Neural cell (in vitro differentiated cells): Measurements from ENCODE around the gene DCAF5. TPM values are rescaled to one million over a fixed set of nuclear protein-coding genes. Genes with fewer than 3 reads are reported as not detected.

Source experiments
- H2AFZ ChIP-seq: fragments of 200-600, 300-800 bp; sonication (generic), shearing (Covaris generic); 2 replicates; pipeline ENCODE4 v1.6.0; 2014; ENCODE audit warnings: low read depth, mild to moderate bottlenecking, antibody characterized with exemption, low read length, moderate library complexity
- H3F3A ChIP-seq: fragments of 200-600 bp; shearing (Covaris generic); 2 replicates; pipeline ENCODE4 v1.6.1; 2016; ENCODE audit warnings: mild to moderate bottlenecking, moderate library complexity, mixed read lengths, antibody characterized with exemption, low read length; ENCODE audit not compliant: insufficient read depth, poor library complexity, severe bottlenecking
- H3K27ac ChIP-seq: fragments of 200-600, 300-800 bp; sonication (generic), shearing (Covaris generic); 2 replicates; pipeline ENCODE4 v1.5.1; 2014; ENCODE audit warnings: mild to moderate bottlenecking, low read length, moderate library complexity
- H3K27me3 ChIP-seq: fragments of 300-800, 200-600 bp; sonication (generic), shearing (Covaris generic); 2 replicates; pipeline ENCODE4 v1.6.0; 2014; ENCODE audit warnings: mild to moderate bottlenecking, low read depth, low read length, moderate library complexity; ENCODE audit not compliant: insufficient read depth
- H3K36me3 ChIP-seq: fragments of 300-800, 200-600 bp; sonication (generic), shearing (Covaris generic); 2 replicates; pipeline ENCODE4 v1.5.1; 2014; ENCODE audit warnings: mild to moderate bottlenecking, antibody characterized with exemption, low read length, moderate library complexity; ENCODE audit not compliant: insufficient read depth
- H3K4me2 ChIP-seq: fragments of 300-800, 200-600 bp; sonication (generic), shearing (Covaris generic); 2 replicates; pipeline ENCODE4 v1.6.0; 2014; ENCODE audit warnings: mild to moderate bottlenecking, low read length
- H3K4me3 ChIP-seq: fragments of 300-800, 200-600 bp; sonication (generic), shearing (Covaris generic); 2 replicates; pipeline ENCODE4 v1.5.1; 2014; ENCODE audit warnings: mild to moderate bottlenecking, low read length, moderate library complexity
- H3K79me2 ChIP-seq: fragments of 200-600 bp; shearing (Covaris generic); replicated peaks from 2 replicates; pipeline ENCODE4 v1.6.0; 2014; ENCODE audit warnings: mild to moderate bottlenecking, low read length, moderate library complexity; ENCODE audit not compliant: insufficient read depth
- H3K9ac ChIP-seq: fragments of 300-800, 200-600 bp; sonication (generic), shearing (Covaris generic); 2 replicates; pipeline ENCODE4 v1.6.1; 2016; ENCODE audit warnings: mild to moderate bottlenecking, low read length, mixed read lengths
- H3K9me2 ChIP-seq: fragments of 200-600 bp; shearing (Covaris generic); 2 replicates; pipeline ENCODE4 v1.6.1; 2016; ENCODE audit warnings: mild to moderate bottlenecking, low read length, mixed read lengths; ENCODE audit not compliant: insufficient read depth
- H3K9me3 ChIP-seq: fragments of 200-600, 300-800 bp; sonication (generic), shearing (Covaris generic); 2 replicates; pipeline ENCODE4 v1.6.1; 2016; ENCODE audit warnings: mild to moderate bottlenecking, mixed run types, low read length, moderate library complexity, mixed read lengths
- H4K20me1 ChIP-seq: fragments of 200-600 bp; shearing (Covaris generic); 2 replicates; pipeline ENCODE4 v1.6.1; 2016; ENCODE audit warnings: mild to moderate bottlenecking, mixed run types; ENCODE audit not compliant: insufficient read depth
- EP300 ChIP-seq: fragments of 450-650 bp; conservative IDR thresholded peaks from 2 replicates; pipeline ENCODE4 v1.6.1; 2014; ENCODE audit warnings: antibody characterized with exemption, mild to moderate bottlenecking, moderate library complexity; ENCODE audit not compliant: poor library complexity, severe bottlenecking
- EZH2 ChIP-seq: fragments of 200-600, 300-800 bp; shearing (Covaris generic), sonication (generic); IDR thresholded peaks from 2 replicates; pipeline ENCODE4 v1.6.1; 2014; ENCODE audit warnings: antibody characterized with exemption, low read length, borderline replicate concordance, mild to moderate bottlenecking; ENCODE audit not compliant: insufficient read depth, poor library complexity, severe bottlenecking
- MXI1 ChIP-seq: fragments of 450-650 bp; conservative IDR thresholded peaks from 2 replicates; pipeline ENCODE4 v1.6.1; 2014; ENCODE audit warnings: antibody characterized with exemption, mild to moderate bottlenecking; ENCODE audit not compliant: poor library complexity, severe bottlenecking
- POLR2AphosphoS5 ChIP-seq: IDR thresholded peaks from 2 replicates; pipeline ENCODE4 v1.6.1; 2012
- RAD21 ChIP-seq: fragments of 450-650 bp; conservative IDR thresholded peaks from 2 replicates; pipeline ENCODE4 v1.6.1; 2014; ENCODE audit warnings: antibody characterized with exemption, mild to moderate bottlenecking, moderate library complexity
- SMC3 ChIP-seq: fragments of 450-650 bp; conservative IDR thresholded peaks from 2 replicates; pipeline ENCODE4 v1.6.1; 2014; ENCODE audit warnings: antibody characterized with exemption, mild to moderate bottlenecking, moderate library complexity; ENCODE audit not compliant: poor library complexity
- TAF1 ChIP-seq: IDR thresholded peaks from 2 replicates; pipeline ENCODE4 v1.6.1; 2012; ENCODE audit warnings: low read depth
- polyA plus RNA-seq: library from polyadenylated mRNA; depleted of rRNA; stranded (reverse); fragments of >200 nt; gene quantifications from 2 replicates; pipeline ENCODE4 v1.2.3, GENCODE V29; 2014
- TF ChIP-seq, protein P1 (sequence below): fragments of 450-650 bp; IDR thresholded peaks from 2 replicates; pipeline ENCODE4 v1.5.1; 2014; ENCODE audit warnings: antibody characterized with exemption, mild to moderate bottlenecking, moderate library complexity; ENCODE audit not compliant: poor library complexity, severe bottlenecking
- TF ChIP-seq, protein P2 (sequence below): IDR thresholded peaks from 2 replicates; pipeline ENCODE4 v1.6.1; 2012; ENCODE audit warnings: borderline replicate concordance

The DCAF5 gene
- polyA plus RNA-seq, 1 donor from 2014 or later = 33.5 TPM

DNA sequence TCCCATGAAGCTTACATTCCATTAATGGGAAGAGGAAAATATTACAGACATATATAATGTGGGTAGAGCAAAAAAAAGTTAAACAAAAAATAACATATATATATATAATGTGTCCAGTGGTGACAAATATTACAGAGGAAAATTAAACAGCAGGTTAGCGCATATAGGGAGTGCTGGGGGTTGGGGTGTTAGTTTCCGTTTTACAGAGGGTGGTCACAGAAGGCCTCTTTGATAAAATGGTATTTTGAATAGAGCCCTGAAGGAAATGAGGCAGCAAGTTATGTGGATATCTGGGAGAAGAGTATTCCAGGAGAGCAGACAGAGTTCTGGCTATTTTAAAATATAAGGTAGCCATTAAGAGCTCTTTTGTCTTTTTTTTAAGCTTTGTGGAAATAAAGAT is 73.2 kb downstream of the DCAF5 start:
- Histone ChIP-seq H3K36me3 (peaks cover 16% of the 10 kb centered on the region), H3K79me2 (no peaks in the 10 kb centered on the region), H3K4me2 (no peak overlapping the region), H3K9ac (no peak overlapping the region), H3K27me3 (no peaks in the 10 kb centered on the region), H3K9me2 (no peaks in the 10 kb centered on the region), H3K4me3 (no peak overlapping the region), H3F3A (no peaks in the 10 kb centered on the region), H4K20me1 (no peaks in the 10 kb centered on the region), H3K9me3 (no peaks in the 10 kb centered on the region), H3K27ac (no peak overlapping the region), H2AFZ (no peak overlapping the region)
- no peak for TF ChIP-seq MXI1
- no peak for TF ChIP-seq SMC3
- no peak for TF ChIP-seq EP300
- no peak for TF ChIP-seq EZH2
- no peak for TF ChIP-seq RAD21
- TF ChIP-seq TAF1 = no peak
- TF ChIP-seq, protein P1, sequence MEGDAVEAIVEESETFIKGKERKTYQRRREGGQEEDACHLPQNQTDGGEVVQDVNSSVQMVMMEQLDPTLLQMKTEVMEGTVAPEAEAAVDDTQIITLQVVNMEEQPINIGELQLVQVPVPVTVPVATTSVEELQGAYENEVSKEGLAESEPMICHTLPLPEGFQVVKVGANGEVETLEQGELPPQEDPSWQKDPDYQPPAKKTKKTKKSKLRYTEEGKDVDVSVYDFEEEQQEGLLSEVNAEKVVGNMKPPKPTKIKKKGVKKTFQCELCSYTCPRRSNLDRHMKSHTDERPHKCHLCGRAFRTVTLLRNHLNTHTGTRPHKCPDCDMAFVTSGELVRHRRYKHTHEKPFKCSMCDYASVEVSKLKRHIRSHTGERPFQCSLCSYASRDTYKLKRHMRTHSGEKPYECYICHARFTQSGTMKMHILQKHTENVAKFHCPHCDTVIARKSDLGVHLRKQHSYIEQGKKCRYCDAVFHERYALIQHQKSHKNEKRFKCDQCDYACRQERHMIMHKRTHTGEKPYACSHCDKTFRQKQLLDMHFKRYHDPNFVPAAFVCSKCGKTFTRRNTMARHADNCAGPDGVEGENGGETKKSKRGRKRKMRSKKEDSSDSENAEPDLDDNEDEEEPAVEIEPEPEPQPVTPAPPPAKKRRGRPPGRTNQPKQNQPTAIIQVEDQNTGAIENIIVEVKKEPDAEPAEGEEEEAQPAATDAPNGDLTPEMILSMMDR = no peak
- TF ChIP-seq, protein P2, sequence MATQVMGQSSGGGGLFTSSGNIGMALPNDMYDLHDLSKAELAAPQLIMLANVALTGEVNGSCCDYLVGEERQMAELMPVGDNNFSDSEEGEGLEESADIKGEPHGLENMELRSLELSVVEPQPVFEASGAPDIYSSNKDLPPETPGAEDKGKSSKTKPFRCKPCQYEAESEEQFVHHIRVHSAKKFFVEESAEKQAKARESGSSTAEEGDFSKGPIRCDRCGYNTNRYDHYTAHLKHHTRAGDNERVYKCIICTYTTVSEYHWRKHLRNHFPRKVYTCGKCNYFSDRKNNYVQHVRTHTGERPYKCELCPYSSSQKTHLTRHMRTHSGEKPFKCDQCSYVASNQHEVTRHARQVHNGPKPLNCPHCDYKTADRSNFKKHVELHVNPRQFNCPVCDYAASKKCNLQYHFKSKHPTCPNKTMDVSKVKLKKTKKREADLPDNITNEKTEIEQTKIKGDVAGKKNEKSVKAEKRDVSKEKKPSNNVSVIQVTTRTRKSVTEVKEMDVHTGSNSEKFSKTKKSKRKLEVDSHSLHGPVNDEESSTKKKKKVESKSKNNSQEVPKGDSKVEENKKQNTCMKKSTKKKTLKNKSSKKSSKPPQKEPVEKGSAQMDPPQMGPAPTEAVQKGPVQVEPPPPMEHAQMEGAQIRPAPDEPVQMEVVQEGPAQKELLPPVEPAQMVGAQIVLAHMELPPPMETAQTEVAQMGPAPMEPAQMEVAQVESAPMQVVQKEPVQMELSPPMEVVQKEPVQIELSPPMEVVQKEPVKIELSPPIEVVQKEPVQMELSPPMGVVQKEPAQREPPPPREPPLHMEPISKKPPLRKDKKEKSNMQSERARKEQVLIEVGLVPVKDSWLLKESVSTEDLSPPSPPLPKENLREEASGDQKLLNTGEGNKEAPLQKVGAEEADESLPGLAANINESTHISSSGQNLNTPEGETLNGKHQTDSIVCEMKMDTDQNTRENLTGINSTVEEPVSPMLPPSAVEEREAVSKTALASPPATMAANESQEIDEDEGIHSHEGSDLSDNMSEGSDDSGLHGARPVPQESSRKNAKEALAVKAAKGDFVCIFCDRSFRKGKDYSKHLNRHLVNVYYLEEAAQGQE = no peak
- TF ChIP-seq POLR2AphosphoS5 = no peak

DNA sequence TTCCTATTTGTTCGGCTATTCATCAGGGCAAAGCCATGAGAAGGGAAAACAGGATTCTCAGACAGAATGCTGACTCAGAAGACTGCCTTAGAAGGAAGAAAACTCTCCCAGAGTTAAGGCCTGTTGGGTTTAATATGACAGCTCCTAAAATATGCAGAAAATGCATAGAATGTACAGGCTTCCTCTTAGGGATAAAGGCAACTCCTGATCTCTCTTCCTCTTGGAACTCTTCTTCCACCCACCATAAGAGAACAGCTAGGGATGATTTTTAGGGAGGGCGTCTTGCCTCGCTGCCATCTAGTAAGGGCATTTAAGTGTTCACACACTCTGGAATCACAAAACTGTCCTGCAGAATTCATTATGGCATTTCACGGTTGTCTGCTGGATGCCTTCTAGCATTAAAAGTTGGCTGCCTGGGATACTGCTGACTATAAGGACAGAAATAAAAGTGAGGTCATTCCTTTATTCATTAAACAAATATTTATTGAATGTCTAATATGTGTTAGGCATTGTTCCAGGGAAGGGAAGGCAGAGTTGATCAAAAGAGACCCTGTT is 73.7 kb downstream of the DCAF5 start:
- H4K20me1 ChIP-seq = no peaks in the 10 kb centered on the region
- H3K9me2 ChIP-seq = no peaks in the 10 kb centered on the region
- no peak overlapping the region for H3K27ac ChIP-seq
- TF ChIP-seq, protein P1 = no peak
- no peak for TF ChIP-seq EP300
- TF ChIP-seq SMC3 = no peak
- TF ChIP-seq, protein P2 = no peak
- TF ChIP-seq POLR2AphosphoS5 = no peak
- H3K4me2 ChIP-seq = no peak overlapping the region
- no peak overlapping the region for H3K4me3 ChIP-seq
- no peak overlapping the region for H3K9ac ChIP-seq
- H3K27me3 ChIP-seq = no peaks in the 10 kb centered on the region
- peaks cover 11% of the 10 kb centered on the region for H3K36me3 ChIP-seq
- no peak overlapping the region for H2AFZ ChIP-seq
- no peaks in the 10 kb centered on the region for H3K79me2 ChIP-seq
- no peaks in the 10 kb centered on the region for H3K9me3 ChIP-seq
- no peaks in the 10 kb centered on the region for H3F3A ChIP-seq
